ENCODE data around the gene LAMA4. TPM values are rescaled to one million over a fixed set of nuclear protein-coding genes. Genes with fewer than 3 reads are reported as not detected.

Gene LAMA4
- total RNA-seq, 1 donor, result 0.42 TPM

DNA sequence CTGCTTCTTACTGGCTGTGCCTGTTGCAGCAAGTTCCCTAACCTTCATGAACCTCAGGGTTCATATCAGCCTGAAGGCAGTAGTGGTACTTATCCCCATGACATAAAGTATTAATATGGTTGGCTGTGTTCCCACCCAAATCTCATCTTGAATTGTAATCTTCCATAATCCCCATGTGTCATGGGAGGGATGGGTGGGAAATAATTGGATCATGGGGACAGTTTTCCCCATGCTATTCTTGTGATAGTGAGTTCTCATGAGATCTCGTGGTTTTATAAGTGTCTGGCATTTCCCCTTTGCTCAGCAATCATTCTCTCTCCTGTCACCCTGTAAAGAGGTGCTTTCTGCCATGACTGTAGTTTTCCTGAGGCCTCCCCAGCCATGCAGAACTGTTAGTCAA is 105.1 kb downstream of the LAMA4 start:
- Histone ChIP-seq H3K27me3 (ENCODE audit: insufficient read depth, low read length) (no peaks in the 10 kb centered on the region), H3K9me3 (ENCODE audit: low read depth, low read length) (no peaks in the 10 kb centered on the region), H3K4me3 (ENCODE audit: low read length) (no peak overlapping the region), H3K4me1 (ENCODE audit: insufficient read depth, low read length) (no peaks in the 10 kb centered on the region)

DNA sequence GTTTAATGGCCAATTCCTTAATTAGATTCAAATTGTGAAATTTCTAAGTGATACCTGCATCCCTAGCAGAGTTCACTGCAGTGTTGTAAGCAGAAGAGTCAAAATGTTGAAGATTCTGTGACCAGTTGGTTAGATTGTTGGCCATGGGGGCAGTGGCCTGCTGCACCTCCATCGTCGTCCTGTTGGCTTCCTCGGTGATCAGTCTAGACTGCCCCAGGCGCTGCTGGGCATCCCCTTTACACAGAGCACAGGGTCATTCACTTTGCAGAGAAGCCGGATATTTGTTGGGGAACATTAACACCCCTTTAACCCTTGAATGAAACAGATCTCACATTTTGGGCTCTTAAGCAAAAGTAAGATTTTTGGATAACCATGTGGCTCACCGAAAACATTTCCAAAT is 106.3 kb downstream of the LAMA4 start:
- Histone ChIP-seq H3K9me3 (ENCODE audit: low read depth, low read length) (no peaks in the 10 kb centered on the region), H3K27me3 (ENCODE audit: insufficient read depth, low read length) (no peaks in the 10 kb centered on the region), H3K4me1 (ENCODE audit: insufficient read depth, low read length) (no peaks in the 10 kb centered on the region), H3K4me3 (ENCODE audit: low read length) (no peak overlapping the region)

DNA sequence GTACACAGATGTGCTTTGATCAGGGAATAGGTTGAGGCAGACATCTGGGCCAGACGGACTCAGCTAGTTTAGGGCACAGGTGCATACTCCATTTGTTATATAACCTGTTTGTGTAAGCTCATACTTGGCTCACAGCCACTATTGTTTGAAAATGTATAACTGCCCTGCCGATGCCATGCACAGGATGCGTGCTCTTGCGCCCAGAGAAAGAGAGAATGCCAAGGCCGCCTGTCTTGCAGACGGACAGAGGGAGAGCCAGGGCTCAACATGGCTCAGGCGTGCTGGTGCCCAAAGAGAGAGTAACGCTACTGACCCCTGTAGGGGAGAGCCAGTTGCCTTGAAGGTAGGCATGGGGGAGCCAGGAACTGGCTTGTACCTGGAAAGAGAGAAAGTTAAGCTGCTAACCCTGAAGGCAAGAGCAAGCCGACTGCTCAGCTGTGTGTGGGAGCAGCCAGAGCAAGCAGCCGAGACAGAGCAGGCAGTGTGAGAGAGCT is 109.2 kb downstream of the LAMA4 start:
- Histone ChIP-seq H3K27me3 (ENCODE audit: insufficient read depth, low read length) (no peaks in the 10 kb centered on the region), H3K4me1 (ENCODE audit: insufficient read depth, low read length) (no peaks in the 10 kb centered on the region)

DNA sequence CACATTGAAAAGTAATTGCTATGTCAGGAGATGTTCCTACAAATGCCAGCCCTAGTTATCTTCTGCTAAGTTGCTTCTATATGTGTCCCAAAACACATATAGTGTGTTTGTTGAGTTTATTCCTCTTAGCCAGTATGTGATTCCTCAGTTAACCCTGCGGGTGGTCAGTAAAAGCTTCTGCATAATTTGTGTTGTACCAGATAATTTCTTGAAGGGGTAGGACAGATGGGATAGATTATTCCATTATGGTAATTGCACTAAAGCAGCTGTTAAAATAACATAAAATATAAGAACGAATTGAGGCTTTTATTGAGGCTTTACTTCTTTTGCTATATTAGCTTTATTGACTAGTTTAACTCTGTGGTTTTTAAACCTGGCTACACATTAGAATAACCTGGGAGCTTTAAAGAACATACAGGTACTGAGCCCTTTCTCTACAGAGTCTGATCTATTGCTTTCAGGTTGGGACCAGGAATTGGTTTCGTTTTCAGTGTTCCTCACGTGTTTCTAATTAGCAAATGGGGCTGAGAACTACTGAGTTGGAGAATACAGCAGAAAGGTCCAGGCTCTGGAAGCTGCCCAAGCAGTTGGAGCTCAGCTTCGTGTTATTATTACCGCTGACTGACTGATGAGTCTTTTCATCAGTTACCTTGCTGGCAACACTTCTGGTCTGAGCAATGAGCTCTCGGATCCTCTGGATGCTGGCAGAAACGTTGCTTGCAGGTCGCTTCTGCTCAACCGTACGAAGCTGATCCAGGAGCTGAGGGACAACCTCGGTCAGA is 110.0 kb downstream of the LAMA4 start:
- Histone ChIP-seq H3K4me3 (ENCODE audit: low read length) (no peak overlapping the region), H3K27me3 (ENCODE audit: insufficient read depth, low read length) (no peaks in the 10 kb centered on the region), H3K9me3 (ENCODE audit: low read depth, low read length) (no peaks in the 10 kb centered on the region), H3K4me1 (ENCODE audit: insufficient read depth, low read length) (no peaks in the 10 kb centered on the region)

More for the DNA sequence above, 109.2 kb downstream of the LAMA4 start:
- Histone ChIP-seq H3K9me3 (ENCODE audit: low read depth, low read length) (no peaks in the 10 kb centered on the region), H3K4me3 (ENCODE audit: low read length) (no peak overlapping the region)

DNA sequence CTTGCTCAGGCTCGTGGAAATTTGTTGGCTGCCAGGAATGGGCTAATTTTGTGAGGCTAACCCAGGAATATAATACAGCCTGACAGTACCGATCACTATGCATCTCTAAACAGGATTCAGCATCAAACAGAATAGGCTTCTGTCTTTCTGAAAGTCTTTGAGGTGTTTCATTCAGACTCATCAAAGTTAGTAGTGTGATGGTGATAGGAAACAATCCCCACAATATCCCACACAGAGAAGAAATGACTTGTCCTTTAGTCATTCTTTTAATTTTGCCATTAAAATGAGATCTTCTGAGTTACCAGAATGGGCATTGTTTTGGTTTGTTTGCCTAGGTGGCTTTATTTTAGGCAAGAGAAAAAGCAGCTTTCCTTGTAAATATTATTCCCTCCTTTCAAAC is 112.7 kb downstream of the LAMA4 start:
- no peaks in the 10 kb centered on the region for H3K9me3 ChIP-seq (ENCODE audit: low read depth, low read length)
- H3K4me3 ChIP-seq (ENCODE audit: low read length), result no peak overlapping the region
- H3K27me3 ChIP-seq (ENCODE audit: insufficient read depth, low read length), result no peaks in the 10 kb centered on the region
- no peaks in the 10 kb centered on the region for H3K4me1 ChIP-seq (ENCODE audit: insufficient read depth, low read length)

DNA sequence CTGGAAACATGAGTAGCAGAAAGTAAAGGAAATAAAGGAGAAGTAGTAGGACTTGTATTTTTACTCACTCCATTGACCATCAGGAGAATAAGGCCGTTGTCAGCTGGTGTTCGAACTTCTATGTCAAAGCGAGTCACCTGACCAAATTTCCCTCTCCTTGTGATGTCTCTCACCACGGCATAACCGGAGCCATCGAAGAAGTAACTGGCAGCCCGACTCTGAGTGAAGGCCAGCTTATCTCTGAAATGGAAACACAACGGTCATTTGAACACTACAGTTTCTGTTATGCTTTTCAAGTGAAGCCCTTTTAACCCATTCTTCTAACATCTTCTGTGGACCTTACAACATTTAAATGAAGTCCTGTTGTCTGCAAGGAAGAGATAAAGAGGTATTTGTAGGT is 115.3 kb downstream of the LAMA4 start:
- H3K4me1 ChIP-seq (ENCODE audit: insufficient read depth, low read length), result no peaks in the 10 kb centered on the region
- no peaks in the 10 kb centered on the region for H3K9me3 ChIP-seq (ENCODE audit: low read depth, low read length)
- H3K27me3 ChIP-seq (ENCODE audit: insufficient read depth, low read length), result no peaks in the 10 kb centered on the region
- no peak overlapping the region for H3K4me3 ChIP-seq (ENCODE audit: low read length)

DNA sequence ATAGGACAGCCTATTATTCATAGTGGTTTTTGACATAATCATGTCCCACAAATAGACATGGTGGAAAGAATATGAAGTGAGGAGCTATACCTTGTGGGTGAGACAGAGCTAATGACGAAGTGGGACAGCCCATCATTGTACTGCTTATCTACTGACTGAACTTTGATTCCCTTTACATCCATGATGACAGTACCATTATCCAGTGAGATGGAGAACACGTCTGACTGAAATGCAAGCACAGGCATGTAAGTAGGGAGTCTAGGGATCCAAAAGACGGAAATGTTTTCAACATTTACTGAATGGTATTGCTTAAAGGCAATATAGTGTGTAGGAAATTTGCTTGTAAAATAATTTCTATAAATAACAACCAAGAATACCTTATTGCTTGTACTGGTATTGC is 123.5 kb downstream of the LAMA4 start:
- no peaks in the 10 kb centered on the region for H3K4me1 ChIP-seq (ENCODE audit: insufficient read depth, low read length)
- H3K9me3 ChIP-seq (ENCODE audit: low read depth, low read length), result no peaks in the 10 kb centered on the region
- H3K27me3 ChIP-seq (ENCODE audit: insufficient read depth, low read length), result no peaks in the 10 kb centered on the region
- H3K4me3 ChIP-seq (ENCODE audit: low read length), result no peak overlapping the region

DNA sequence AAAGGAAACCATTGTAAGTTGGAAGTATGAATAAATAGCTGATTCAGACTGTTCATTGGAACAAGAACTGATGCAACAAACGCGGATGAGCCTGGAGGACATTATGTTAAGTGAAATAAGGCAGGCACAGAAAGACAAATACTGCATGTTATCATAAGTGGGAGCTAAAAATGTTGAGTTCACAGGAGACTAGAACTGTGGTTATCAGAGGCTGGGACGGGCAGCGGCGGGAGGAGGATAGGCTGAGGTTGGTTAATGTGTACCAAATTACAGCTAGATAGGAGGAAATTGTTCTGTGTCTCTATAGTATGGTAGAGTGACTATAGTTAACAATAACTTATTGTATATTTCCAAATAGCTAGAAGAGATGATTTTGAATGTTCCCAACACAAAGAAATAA is 126.2 kb downstream of the LAMA4 start:
- no peaks in the 10 kb centered on the region for H3K27me3 ChIP-seq (ENCODE audit: insufficient read depth, low read length)
- peaks cover 1% of the 10 kb centered on the region for H3K4me1 ChIP-seq (ENCODE audit: insufficient read depth, low read length)
- no peaks in the 10 kb centered on the region for H3K9me3 ChIP-seq (ENCODE audit: low read depth, low read length)
- no peak overlapping the region for H3K4me3 ChIP-seq (ENCODE audit: low read length)

DNA sequence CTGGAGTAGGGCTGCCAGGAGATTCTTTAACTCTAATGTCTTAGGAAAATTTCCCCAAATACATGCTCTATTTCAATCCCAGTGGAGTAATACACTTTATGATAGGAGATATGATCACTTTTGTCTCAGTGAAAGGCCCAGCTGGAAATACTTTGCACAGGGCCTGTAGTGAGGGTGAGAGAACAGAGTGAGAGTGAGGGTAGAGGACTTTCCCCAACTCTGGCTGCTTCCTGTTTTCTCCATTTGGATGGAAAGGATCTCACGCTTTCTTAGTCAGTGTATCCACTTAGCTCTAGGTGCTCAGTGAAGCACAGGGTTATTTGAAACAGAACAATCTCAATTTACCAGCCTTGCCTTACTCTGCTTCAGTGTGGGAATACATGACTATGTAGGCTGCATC is 130.4 kb downstream of the LAMA4 start:
- Histone ChIP-seq H3K4me3 (ENCODE audit: low read length) (no peak overlapping the region), H3K27me3 (ENCODE audit: insufficient read depth, low read length) (no peaks in the 10 kb centered on the region), H3K9me3 (ENCODE audit: low read depth, low read length) (no peaks in the 10 kb centered on the region), H3K4me1 (ENCODE audit: insufficient read depth, low read length) (peaks cover 6% of the 10 kb centered on the region)

DNA sequence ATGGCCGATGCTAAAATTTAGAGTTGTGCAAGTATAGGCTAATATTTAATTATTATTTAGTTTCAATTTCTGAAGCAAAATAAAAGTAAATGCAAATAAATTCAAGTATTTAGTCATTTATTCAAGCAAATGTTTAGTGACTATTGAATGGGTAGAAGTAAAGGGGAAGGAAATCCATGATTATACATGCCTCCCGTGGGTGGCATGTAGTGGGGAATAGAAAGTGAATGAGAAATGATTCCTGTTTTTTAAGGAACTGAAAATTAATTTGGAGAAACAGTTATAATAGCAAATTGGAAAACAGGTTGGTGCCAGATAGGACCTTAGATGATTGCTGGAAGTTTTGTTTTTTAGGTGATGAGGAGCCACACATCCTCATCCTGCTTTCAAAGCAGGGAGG is 131.6 kb downstream of the LAMA4 start:
- no peak overlapping the region for H3K4me3 ChIP-seq (ENCODE audit: low read length)
- no peaks in the 10 kb centered on the region for H3K9me3 ChIP-seq (ENCODE audit: low read depth, low read length)
- no peaks in the 10 kb centered on the region for H3K27me3 ChIP-seq (ENCODE audit: insufficient read depth, low read length)
- peaks cover 6% of the 10 kb centered on the region for H3K4me1 ChIP-seq (ENCODE audit: insufficient read depth, low read length)

DNA sequence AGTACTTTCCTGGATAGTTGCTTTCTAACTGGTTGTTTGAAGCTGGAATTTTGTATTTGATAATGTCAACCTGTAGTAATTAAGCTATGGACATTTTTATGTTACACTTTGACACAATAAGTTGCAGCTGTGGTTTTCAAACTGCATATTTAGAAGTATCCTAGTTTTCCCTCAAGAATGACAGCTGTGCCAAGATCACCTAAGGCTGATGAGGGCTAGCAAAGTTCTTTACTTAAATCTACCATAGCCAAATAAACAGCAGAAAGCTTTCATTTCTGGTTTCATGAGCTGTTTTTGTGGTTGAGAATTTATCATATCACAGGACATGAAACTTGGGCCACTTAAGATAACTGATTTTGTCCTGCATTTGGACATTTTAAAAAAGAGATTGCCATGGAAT is 136.3 kb downstream of the LAMA4 start:
- Histone ChIP-seq H3K27me3 (ENCODE audit: insufficient read depth, low read length) (no peaks in the 10 kb centered on the region), H3K4me1 (ENCODE audit: insufficient read depth, low read length) (peaks cover 3% of the 10 kb centered on the region), H3K9me3 (ENCODE audit: low read depth, low read length) (no peaks in the 10 kb centered on the region), H3K4me3 (ENCODE audit: low read length) (no peak overlapping the region)

DNA sequence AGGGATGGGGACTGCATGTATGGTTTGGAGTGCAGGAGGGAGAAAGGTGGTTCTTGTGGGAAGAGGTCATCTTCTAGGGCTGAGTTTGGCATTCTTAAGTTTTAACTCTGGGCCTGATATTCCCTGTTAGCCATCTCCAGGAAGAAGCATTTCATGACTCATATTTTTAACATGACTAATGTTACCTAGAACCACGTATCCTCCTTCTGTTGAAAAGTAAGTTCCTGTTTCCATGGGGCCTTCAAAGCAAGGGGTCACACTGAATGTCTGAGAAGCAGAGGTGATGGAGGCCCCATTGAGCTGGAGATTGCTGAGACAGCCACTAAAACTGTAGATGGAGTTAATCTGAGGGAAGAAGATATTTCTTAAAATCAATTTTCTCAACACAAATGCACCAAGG is 136.8 kb downstream of the LAMA4 start:
- no peaks in the 10 kb centered on the region for H3K27me3 ChIP-seq (ENCODE audit: insufficient read depth, low read length)
- no peaks in the 10 kb centered on the region for H3K4me1 ChIP-seq (ENCODE audit: insufficient read depth, low read length)
- no peak overlapping the region for H3K4me3 ChIP-seq (ENCODE audit: low read length)
- H3K9me3 ChIP-seq (ENCODE audit: low read depth, low read length), result no peaks in the 10 kb centered on the region

DNA sequence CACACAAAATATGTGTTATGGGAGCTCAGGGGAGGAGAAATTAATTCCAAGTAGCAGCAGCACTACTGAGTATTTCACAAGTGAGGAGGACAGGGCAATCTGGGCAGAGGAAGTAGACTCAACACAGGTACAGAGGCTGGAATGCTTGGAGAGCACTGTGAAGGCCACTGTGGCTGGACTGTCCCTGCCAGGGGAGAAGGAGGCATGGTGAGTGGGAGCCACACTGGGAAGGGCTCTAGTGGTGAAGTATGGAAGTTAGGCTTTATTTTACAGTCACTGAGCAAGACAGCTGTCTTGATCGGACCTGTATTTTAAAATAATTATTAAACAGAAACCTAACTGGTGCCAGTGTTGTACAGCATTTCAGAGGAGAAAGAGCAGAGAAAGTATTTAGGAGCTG is 138.1 kb downstream of the LAMA4 start:
- no peak overlapping the region for H3K4me3 ChIP-seq (ENCODE audit: low read length)

DNA sequence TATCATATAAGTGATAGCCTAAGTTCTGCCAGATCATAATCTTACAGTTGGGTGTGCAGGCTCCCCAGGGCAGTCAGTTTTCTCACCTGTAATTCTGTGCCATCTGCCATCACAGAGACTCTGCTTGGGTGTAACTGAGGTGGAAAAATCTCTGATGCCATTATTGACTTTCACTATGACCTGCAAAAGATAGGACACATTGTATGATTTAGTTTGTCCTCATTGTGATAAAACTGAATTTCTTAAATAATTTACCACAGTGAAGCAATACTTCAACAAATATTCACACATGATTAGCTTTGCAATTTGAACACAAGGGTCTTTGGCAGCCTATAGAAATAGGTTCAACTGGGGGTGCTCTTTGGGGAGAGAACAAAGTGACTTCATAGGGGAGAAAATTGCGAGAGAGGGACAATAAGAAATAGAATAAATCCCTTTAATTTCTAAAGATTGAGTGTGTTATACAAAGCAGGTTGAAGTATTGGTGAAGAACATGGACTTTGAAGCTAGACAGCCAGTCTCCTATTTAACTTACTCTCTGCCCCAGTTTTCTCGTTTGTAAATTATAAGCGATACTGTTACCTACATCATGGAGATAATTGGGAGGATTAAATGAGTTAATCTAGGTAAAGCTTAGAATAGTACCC is 139.7 kb downstream of the LAMA4 start:
- H3K4me1 ChIP-seq (ENCODE audit: insufficient read depth, low read length), result no peaks in the 10 kb centered on the region
- no peaks in the 10 kb centered on the region for H3K9me3 ChIP-seq (ENCODE audit: low read depth, low read length)
- H3K27me3 ChIP-seq (ENCODE audit: insufficient read depth, low read length), result no peaks in the 10 kb centered on the region
- H3K4me3 ChIP-seq (ENCODE audit: low read length), result no peak overlapping the region

More for the DNA sequence above, 138.1 kb downstream of the LAMA4 start:
- no peaks in the 10 kb centered on the region for H3K9me3 ChIP-seq (ENCODE audit: low read depth, low read length)
- no peaks in the 10 kb centered on the region for H3K27me3 ChIP-seq (ENCODE audit: insufficient read depth, low read length)
- no peaks in the 10 kb centered on the region for H3K4me1 ChIP-seq (ENCODE audit: insufficient read depth, low read length)

DNA sequence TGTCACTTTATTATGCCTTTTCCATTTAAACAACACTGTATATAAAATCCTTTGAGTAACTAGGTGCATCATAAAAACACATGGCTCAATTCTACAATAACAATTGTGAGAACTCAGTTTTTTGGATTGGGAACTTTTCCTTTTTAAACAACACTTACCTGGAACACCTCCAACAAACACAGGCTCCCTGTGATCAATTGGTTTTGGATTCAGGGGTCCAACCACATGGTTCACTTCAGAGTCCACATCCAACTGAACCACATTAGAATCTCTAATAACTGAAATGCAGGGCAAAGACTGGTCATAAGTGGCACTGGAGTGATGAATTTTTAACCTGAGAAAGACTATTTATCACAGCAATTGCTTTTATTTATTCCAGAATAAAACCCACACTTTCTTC is 140.4 kb downstream of the LAMA4 start:
- Histone ChIP-seq H3K4me3 (ENCODE audit: low read length) (no peak overlapping the region), H3K9me3 (ENCODE audit: low read depth, low read length) (no peaks in the 10 kb centered on the region), H3K4me1 (ENCODE audit: insufficient read depth, low read length) (no peaks in the 10 kb centered on the region), H3K27me3 (ENCODE audit: insufficient read depth, low read length) (no peaks in the 10 kb centered on the region)

DNA sequence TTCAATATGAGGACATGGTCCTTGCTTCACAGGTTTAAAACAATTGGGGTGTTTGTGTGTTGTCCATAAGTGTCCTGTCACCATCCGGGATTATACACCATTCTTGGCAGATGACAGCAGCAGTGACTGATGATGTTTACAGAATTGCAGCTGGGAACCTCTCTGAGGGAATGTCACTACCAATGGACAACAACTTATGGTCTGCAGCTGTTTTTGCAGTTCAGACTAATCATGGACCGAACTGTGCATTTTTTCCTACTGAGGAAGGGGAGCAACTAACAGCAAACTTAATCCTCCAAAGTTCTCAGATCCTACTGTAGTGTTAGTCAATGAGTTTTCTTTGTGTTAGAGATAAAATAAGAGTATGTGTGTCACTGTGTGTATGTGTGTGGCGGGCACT is 140.9 kb downstream of the LAMA4 start:
- Histone ChIP-seq H3K27me3 (ENCODE audit: insufficient read depth, low read length) (no peaks in the 10 kb centered on the region), H3K4me3 (ENCODE audit: low read length) (no peak overlapping the region), H3K9me3 (ENCODE audit: low read depth, low read length) (no peaks in the 10 kb centered on the region), H3K4me1 (ENCODE audit: insufficient read depth, low read length) (no peaks in the 10 kb centered on the region)

All from mononuclear cell (primary cell).